DMS114 treated with DMSO at 0.1 percent for 48 hours (cell line): ENCODE data around the gene ALG1L2.
"Not testable (repeated sequence)": the region's sequence is repeated elsewhere in the genome, so short reads cannot be mapped to it uniquely, and the experiment has no call there.

Experiments
- DNase-seq: peaks from one replicate; lab custom pipeline; 2025; ENCODE audit not compliant: unreplicated experiment; lab: John Stamatoyannopoulos, UW

Gene ALG1L2

GRCh38 chr3:130122891-130123775, 41.5 kb downstream of the ALG1L2 start:
- not testable (repeated sequence) for DNase-seq

GRCh38 chr3:130125406-130125805, 43.8 kb downstream of the ALG1L2 start:
- not testable (repeated sequence) for DNase-seq

DNA sequence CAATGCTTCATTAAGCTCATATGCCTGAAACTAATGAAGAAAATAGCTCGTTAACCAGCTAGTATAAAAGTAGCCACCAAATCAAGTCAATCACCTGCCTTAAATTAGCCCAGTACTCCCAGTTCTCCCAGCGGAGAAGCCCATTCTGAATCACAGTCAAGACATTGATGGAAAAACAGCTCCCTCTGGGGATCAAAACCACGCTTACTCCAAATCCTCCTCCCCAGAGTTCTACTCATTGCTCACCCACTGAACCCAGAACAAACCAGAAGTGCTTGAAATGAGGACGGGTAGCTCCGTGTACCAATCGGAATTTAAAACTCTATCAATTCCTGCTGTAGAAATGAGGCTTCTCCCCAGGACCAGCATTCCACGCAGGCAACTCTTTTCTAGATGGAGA, 54.7 kb downstream of the ALG1L2 start:
- not testable (repeated sequence) for DNase-seq

DNA sequence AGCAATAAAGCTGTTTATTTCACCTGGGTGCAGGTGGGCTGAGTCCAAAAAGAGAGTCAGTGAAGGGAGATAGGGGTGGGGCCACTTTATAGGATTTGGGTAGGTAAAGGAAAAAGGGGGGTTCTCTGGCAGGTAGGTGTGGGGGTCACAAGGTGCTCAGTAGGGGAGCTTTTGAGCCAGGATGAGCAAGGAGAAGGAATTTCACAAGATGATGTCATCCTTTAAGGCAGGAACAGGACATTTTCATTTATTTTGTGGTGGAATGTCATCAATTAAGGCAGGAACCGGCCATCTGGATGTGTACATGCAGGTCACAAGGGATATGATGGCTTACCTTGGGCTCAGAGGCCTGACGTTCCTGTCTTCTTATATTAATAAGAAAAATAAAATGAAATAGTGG, 56.1 kb downstream of the ALG1L2 start:
- not testable (repeated sequence) for DNase-seq

DNA sequence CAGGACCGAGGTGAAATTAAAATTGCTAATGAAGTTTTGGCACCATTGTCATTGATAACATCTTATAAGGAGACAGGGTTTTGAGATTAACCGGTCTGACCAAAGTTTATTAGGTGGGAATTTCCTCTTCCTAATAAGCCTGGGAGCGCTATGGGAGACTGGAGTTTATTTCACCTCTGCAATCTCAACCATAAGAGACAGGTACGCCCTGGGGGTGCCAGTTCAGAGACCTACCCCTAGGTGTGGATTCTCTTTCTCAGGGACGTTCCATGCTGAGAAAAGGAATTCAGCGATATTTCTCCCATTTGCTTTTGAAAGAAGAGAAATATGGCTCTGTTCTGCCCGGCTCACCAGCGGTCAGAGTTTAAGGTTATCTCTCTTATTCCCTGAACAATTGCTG, 57.4 kb downstream of the ALG1L2 start:
- not testable (repeated sequence) for DNase-seq

- not testable (repeated sequence) for DNase-seq
Observed at GRCh38 chr3:130140756-130141155, 59.1 kb downstream of the ALG1L2 start.

- DNase-seq: not testable (repeated sequence)
Observed at GRCh38 chr3:130143648-130144327, 62.2 kb downstream of the ALG1L2 start.

- DNase-seq: not testable (repeated sequence)
Observed at GRCh38 chr3:130144328-130144650, 62.7 kb downstream of the ALG1L2 start.

GRCh38 chr3:130145456-130145855, 63.8 kb downstream of the ALG1L2 start:
- not testable (repeated sequence) for DNase-seq

DNA sequence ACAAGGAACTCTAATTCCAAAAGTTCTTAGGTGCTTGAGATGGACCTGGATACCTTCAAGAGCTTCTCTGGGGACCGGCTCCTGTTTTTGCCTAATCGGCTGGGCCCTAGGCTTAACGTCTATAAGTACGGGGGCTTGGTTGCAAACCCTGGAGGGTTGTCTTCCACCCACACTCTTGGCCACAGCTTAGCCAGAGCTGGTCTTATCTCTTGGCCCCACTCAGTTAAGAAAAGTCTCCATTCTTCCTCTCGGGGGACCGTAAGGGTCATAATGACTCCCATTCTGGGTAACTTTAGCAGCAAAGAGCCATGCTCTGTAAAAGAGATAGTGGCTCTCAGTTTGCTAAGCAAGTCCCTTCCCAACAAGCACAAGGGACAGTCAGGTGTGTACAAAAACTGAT, 64.8 kb downstream of the ALG1L2 start:
- not testable (repeated sequence) for DNase-seq
